Measurements from ENCODE around the gene KLRK1. TPM values are rescaled to one million over a fixed set of nuclear protein-coding genes. Genes with fewer than 3 reads are reported as not detected.
A peak's percentile ranks its signal among the peaks of the same experiment; 100 is the strongest.
"Not testable (repeated sequence)": the region's sequence is repeated elsewhere in the genome, so short reads cannot be mapped to it uniquely, and the experiment has no call there.

Gene KLRK1
- total and polyA plus RNA-seq, 7 experiments from 2014 or later, result 0.15 to 75.2 (median 4.1) TPM

- POLR2A ChIA-PET, result interaction anchor here (0.6 kb wide), 1 partner anchor 30 kb away, joined by 3 read pairs; no protein-coding TSS in a partner anchor
- no peak overlapping the region for H3K4me3 ChIP-seq (ENCODE audit: low read length)
- CTCF ChIA-PET, result interaction anchor here (1.3 kb wide), 1 partner anchor 230 kb away, joined by 8 read pairs; no protein-coding TSS in a partner anchor
- H3K27me3 Mint-ChIP-seq, result peaks cover 0 to 6% (median 0%) of the 10 kb centered on the region in 5 donors
- H3K9me3 Mint-ChIP-seq, result peaks cover 0 to 3% (median 0%) of the 10 kb centered on the region in 11 donors
- H3K27ac Mint-ChIP-seq, result peak overlapping the region in 1 of 9 donors; percentile 57
- peak; percentile 63 for ATAC-seq
- no peaks in the 10 kb centered on the region for H3K36me3 ChIP-seq (ENCODE audit: control insufficient read depth in 2 of 3, insufficient read depth in 3 of 3, low read length in 3 of 3)
- no peaks in the 10 kb centered on the region for H3K27me3 ChIP-seq (ENCODE audit: control insufficient read depth in 2 of 2, insufficient read depth in 2 of 2, low read length in 2 of 2)
- H3K36me3 Mint-ChIP-seq, result peaks cover 0 to 3% (median 0%) of the 10 kb centered on the region in 5 donors
- no peak overlapping the region for H3K4me3 Mint-ChIP-seq
- H3K27ac ChIP-seq (ENCODE audit: low read depth, low read length), result no peak overlapping the region
- H3K4me1 ChIP-seq (ENCODE audit: control insufficient read depth in 2 of 2, insufficient read depth in 2 of 2, low read length in 2 of 2), result no peaks in the 10 kb centered on the region
- DNase-seq, result peak in 7 of 9 donors; percentile 9 to 51 (median 20)
- H3K9me3 ChIP-seq (ENCODE audit: control insufficient read depth in 2 of 3, low read length in 3 of 3), result no peaks in the 10 kb centered on the region
- intact Hi-C loops (cut with micrococcal nuclease), result loop anchor here (1.0 to 5.0 kb wide), 7 partner anchors 94 to 1156 kb away; partner anchors contain the start of gene STYK1 (in 2 of the 2)
- H3K4me1 Mint-ChIP-seq, result peaks cover 0 to 6% (median 0%) of the 10 kb centered on the region in 7 donors
Measured at GRCh38 chr12:10331642-10332239, 58.1 kb downstream of the KLRK1 start.

- H3K27ac ChIP-seq (ENCODE audit: low read depth, low read length); H3K4me1 ChIP-seq (ENCODE audit: control insufficient read depth in 2 of 2, insufficient read depth in 2 of 2, low read length in 2 of 2); CTCF ChIA-PET; H3K9me3 ChIP-seq (ENCODE audit: control insufficient read depth in 2 of 3, low read length in 3 of 3); H3K36me3 ChIP-seq (ENCODE audit: control insufficient read depth in 2 of 3, insufficient read depth in 3 of 3, low read length in 3 of 3); DNase-seq; H3K27me3 ChIP-seq (ENCODE audit: control insufficient read depth in 2 of 2, insufficient read depth in 2 of 2, low read length in 2 of 2); intact Hi-C loops (cut with micrococcal nuclease); POLR2A ChIA-PET; H3K4me1 Mint-ChIP-seq; H3K4me3 ChIP-seq (ENCODE audit: low read length); H3K4me3 Mint-ChIP-seq; H3K27ac Mint-ChIP-seq; ATAC-seq; H3K36me3 Mint-ChIP-seq: not testable (repeated sequence)
- H3K9me3 Mint-ChIP-seq, result peaks cover 0 to 12% (median 0%) of the 10 kb centered on the region in 11 donors
- H3K27me3 Mint-ChIP-seq, result peaks cover 0 to 11% (median 0%) of the 10 kb centered on the region in 5 donors
Measured at GRCh38 chr12:10328691-10329090, 61.1 kb downstream of the KLRK1 start.

Other genes with a start within 250 kb of the KLRK1 start
- gene OLR1, start 217.9 kb downstream of the KLRK1 start, total RNA-seq, result 1 to 10 TPM in 2 of 5 experiments, not detected in 3; 3.1 to 4.0 TPM
- gene OLR1, start 217.9 kb downstream of the KLRK1 start, polyA plus RNA-seq, result not detected
- gene TMEM52B, start 211.0 kb downstream of the KLRK1 start, total RNA-seq, result under 1 TPM in 1 of 5 experiments, not detected in 4; 0.47 TPM
- gene TMEM52B, start 211.0 kb downstream of the KLRK1 start, polyA plus RNA-seq, result not detected
- 100 to 1,000 TPM in 2 of 5 experiments, 10 to 100 TPM in 2, 1 to 10 TPM in 1; 3.7 to 165 (median 29.4) TPM for gene GABARAPL1, start 177.2 kb downstream of the KLRK1 start, total RNA-seq
- gene GABARAPL1, start 177.2 kb downstream of the KLRK1 start, polyA plus RNA-seq, result 10 to 100 TPM; 14.7 to 14.9 TPM
- 10 to 100 TPM in 1 of 5 experiments, 1 to 10 TPM in 3, under 1 TPM in 1; 0.92 to 82.5 (median 1.7) TPM for gene KLRD1, start 82.2 kb downstream of the KLRK1 start, total RNA-seq
- 1 to 10 TPM in 1 of 2 donors, under 1 TPM in 1; 0.68 to 1.9 TPM for gene KLRD1, start 82.2 kb downstream of the KLRK1 start, polyA plus RNA-seq
- gene KLRC4, start 19.7 kb upstream of the KLRK1 start, total RNA-seq, result 10 to 100 TPM in 1 of 5 experiments, under 1 TPM in 1, not detected in 3; 0.69 to 11.8 TPM
- not detected for gene KLRC4, start 19.7 kb upstream of the KLRK1 start, polyA plus RNA-seq
- gene KLRC3, start 30.6 kb upstream of the KLRK1 start, total RNA-seq, result 1 to 10 TPM in 2 of 5 experiments, under 1 TPM in 1, not detected in 2; 0.46 to 7.8 (median 1.6) TPM
- gene KLRC3, start 30.6 kb upstream of the KLRK1 start, polyA plus RNA-seq, result not detected
- gene KLRC2, start 46.0 kb upstream of the KLRK1 start, total RNA-seq, result 1 to 10 TPM in 1 of 5 experiments, not detected in 4; 6.7 TPM
- not detected for gene KLRC2, start 46.0 kb upstream of the KLRK1 start, polyA plus RNA-seq
- gene KLRC1, start 63.3 kb upstream of the KLRK1 start, total RNA-seq, result 1 to 10 TPM in 2 of 5 experiments, not detected in 3; 1.4 to 9.3 TPM
- under 1 TPM in 1 of 2 donors, not detected in 1; 0.37 TPM for gene KLRC1, start 63.3 kb upstream of the KLRK1 start, polyA plus RNA-seq
- gene EIF2S3B, start 115.8 kb upstream of the KLRK1 start, total RNA-seq, result 1 to 10 TPM in 2 of 5 experiments, under 1 TPM in 2, not detected in 1; 0.37 to 2.0 (median 1.3) TPM
- gene EIF2S3B, start 115.8 kb upstream of the KLRK1 start, polyA plus RNA-seq, result 1 to 10 TPM in 1 of 2 donors, under 1 TPM in 1; 0.27 to 1.5 TPM
- 10 to 100 TPM; 12.1 to 43.1 (median 24.8) TPM for gene MAGOHB, start 223.6 kb upstream of the KLRK1 start, total RNA-seq
- gene MAGOHB, start 223.6 kb upstream of the KLRK1 start, polyA plus RNA-seq, result 10 to 100 TPM; 26.0 to 61.6 TPM